GM18907 (cell line): ENCODE measurements around the gene C17orf75.
"Not testable (repeated sequence)": the region's sequence is repeated elsewhere in the genome, so short reads cannot be mapped to it uniquely, and the experiment has no call there.

ENCODE experiments used
- ATAC-seq: cut with Tn5 transposase; IDR thresholded peaks from one replicate; pipeline ENCODE4 v1.9.1; 2021; ENCODE audit warnings: mild to moderate bottlenecking, moderate library complexity; ENCODE audit not compliant: unreplicated experiment

The C17orf75 gene

DNA sequence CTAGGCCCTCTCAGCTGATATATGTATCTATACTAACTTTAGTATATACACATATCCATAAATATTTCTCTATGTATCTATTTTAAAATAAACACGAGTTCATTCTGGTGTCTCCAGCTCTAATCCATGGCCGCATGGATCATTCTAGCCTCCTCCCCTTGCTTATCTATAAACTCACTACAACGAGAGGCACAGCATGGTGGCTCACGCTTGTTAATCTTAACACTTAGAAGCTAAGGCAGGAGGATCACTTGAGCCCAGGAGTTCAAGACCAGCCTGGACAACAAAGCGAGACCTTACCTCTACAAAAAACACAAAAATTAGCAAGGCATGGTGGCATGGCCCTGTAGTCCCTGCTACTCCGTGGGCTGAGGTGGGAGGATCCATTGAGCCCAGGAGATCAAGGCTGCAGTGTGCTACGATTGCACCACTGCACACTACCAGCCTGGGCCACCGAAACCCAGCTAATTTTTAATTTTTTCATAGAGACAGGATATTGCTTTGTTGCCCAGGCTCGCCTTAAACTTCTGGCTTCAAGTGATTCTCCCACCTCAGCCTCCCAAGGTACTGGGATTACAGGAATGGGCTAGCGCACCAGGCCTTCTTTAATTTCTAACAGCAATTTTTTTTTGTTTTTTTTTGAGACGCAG is 4.1 kb upstream of the C17orf75 start:
- no peak for ATAC-seq

DNA sequence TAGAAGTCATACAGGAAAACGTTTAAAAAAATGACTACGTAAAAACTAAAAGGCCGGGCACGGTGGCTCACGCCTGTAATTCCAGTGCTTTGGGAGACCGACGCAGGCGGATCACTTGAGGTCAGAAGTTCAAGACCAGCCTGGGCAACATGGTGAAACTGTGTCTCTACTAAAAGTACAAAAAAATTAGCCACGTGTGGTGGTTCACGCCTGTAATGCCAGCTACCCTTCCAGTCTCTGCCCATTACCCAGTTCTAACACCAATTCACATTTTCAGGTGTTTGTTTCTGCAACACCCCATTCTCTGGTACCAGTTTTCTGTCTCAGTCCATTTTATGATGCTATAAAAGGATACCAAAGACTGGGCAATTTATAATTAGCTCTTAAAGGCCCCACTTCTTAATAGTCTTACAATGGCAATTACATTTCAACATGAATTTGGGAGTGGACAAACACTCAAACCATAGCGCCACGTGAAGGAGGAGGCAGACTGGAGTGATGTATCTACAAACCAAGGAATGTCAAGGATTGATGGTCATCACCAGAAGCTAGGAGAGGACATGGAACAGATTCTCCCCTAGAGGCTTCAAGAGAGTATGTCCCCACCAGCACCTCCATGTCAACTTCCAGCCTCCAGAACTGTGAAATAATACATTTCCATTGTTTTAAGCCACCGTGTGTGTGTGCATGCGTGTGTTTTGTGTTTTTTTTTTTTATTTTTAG is 791 bp upstream of the C17orf75 start:
- no peak for ATAC-seq

DNA sequence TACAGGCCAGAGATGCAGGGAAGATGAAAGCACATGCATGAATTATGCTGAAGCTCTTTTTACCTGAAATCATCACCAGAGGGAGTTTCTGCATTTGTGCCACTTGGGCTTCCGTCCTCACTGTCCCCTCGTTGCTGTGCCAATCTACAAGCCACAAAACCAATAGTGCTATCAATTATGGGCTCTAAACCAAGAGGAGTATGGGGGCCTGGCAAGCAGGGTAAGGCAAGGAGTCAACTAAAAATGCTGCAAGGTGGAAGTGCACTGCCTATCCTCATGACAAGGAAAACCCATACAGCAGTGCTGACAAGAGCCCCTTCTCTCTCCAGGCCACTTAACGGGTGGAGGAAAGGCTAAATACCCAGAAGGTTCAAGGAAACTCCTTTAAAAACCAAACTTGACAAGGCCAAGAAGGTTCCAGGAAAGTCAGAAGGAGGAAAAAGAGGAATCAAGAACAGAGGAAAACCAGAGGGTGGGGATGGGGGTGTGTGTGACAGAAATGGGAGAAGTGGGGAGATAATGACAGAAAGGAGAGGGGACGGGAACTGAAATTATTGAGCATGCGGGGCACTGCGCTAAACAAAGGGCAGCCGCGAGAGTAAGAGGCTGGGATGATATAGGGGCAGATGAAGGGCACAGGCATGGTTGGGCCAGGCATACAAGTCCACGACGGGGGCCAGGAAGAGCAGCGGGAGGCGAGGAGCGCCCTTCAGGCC is 674 bp downstream of the C17orf75 start:
- ATAC-seq = peak; percentile 18

DNA sequence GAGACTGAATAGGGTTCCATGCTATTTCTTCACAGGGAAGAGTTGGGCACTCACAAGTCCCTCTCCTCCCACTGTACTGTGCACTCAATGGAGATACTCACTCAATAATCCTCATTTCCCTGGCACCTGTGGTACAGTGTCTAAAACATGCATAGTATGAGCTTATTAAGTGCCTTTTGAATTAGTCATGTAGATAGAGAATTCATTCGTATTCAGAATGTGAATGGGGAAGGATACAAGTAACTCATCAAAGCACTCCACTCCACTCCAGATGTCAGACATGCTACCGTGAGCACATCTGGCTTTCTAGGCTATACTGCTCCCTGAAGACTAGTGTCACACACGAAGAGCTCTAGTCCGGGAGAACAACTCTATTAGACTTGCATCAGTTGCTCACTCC is 6.3 kb downstream of the C17orf75 start:
- ATAC-seq = no peak

DNA sequence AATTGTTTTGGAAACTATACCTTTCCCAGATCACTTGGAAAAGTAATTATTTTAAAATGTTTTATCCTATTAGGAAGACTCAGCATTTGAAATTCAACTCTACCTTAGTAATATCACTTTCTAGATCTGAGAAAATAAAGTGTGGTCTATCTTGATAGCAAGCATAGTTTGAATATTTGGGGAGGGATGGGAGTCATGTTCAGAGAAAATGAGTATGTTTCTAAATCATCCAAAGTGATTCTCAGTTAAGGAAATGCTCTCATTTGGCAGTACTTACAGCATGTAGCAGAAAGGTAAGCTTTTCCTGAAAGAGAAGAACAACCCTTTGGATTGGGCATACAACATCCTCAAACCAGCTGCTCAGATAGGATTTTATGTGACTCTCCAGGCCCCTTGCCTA is 6.9 kb downstream of the C17orf75 start:
- no peak for ATAC-seq

DNA sequence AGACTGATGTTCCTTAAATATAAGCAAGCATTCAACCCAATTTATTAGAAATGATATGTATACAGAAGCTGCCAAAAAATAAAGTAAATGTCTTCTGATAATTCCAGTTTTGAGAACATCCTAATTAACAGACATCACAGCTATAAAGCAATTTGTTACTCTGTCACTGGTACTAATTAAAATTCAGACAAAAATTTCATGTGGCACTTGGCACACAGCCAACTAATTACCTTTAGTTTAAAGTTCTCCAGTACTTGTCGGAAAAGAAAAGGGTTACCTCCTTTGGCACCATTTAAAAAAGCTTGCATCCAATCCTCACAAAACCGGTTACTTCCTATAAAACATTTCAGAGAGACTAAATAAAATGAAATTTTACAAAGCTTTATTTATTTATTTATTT is 8.8 kb downstream of the C17orf75 start:
- no peak for ATAC-seq

DNA sequence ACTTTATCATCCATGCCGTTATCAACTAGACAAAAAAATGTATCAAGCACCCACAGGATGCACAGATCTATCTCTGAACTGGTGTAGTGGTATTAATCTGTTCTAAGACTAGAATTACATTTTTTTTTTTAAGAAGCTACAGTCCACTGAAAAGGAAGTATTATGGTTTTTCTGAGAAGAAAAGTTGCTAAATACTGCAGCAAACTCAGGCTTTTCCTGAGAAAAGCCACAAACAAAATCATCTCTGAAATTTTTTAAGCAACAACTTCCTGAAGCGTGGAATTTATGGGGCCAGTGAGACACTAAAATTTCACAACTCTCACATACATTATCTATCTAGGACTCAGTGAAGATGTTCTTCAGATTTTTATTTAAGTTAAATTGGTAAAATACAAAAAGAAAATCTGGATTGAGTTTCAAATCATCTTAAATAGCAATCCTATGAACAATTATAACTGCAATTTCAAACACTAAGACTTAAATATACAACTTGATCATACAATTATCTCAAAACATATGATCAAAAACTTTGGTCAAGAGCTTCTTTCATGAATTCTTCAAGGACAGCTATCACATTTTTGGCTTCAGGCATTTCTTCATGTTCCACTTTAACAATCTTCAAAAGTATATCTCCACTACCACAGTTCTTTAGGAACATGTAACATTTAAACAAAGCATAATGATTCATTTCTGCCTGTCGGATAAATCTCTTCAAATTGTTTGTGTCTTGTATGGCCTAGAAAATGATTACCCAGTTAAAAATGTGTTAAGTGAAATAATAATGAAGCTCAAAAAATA is 10.5 kb downstream of the C17orf75 start:
- ATAC-seq = no peak

DNA sequence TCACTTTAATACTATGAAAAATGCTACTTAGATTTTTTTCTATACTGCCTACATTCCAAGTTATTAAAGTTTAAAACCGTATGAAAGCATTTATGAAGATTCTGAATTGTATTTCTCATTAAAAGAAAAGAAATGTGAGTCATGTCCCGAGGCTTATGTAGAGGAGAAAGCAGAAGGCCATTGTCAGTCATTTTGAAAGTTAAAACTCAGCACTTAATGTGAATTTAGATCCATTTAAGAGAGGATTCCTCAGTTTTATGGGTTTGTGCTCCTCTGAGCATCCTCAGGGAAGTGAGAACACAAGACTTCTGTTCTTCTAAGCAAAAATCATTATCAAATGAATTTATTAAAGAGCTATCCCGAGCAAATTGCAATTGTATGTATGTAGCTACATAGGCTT is 11.8 kb downstream of the C17orf75 start:
- ATAC-seq = no peak

DNA sequence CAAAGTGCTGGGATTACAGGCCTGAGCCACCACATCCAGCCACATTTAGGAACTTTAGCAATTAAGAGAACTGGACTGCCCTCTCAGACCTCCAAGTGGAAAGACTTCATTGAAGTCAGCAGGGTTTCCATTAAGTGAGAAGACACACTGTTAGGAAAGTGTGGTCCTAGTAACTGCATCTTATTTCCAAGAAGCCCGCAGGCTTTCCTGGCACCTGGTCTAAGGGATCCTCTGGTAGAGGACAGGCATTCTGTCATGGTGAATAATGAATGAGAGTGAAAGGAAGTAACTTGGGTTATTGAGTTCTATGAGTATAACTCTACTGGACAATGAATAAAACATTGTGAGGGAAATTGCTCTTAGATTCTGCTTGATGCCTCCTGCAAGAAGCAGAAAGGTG is 14.1 kb downstream of the C17orf75 start:
- ATAC-seq = no peak

DNA sequence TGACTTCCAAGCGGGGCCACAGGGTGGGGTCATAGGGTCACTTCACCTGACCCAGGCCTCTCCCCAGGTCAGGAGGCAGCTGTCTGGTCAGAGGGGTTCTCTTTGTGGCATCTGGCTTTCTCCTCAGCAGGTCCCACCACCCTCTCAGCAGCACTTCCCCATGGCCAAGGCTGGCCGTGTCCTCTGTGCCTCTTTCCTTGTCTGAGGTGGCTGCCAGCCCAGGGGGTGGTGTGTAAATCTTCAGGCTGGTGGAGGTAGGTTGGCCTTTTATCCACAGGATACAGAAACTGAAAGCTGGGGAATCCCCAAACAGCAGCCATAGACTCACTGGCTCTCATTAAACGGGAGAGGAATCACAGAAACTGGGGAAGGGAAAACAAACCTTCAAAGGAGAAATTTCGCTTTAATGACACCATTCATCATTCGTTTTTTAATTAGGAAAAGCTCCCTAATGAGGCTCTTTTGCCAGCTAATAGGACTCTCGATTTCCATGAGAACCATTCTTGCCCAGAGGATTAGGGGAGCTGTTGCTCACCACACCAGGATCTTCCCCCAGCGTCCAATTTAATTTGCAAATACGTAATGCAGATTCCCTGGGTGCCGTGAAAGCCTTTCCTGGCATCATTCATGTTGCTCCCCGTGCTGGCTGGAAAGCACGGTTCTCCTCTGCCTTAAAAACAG is 18.0 kb downstream of the C17orf75 start:
- ATAC-seq = no peak

DNA sequence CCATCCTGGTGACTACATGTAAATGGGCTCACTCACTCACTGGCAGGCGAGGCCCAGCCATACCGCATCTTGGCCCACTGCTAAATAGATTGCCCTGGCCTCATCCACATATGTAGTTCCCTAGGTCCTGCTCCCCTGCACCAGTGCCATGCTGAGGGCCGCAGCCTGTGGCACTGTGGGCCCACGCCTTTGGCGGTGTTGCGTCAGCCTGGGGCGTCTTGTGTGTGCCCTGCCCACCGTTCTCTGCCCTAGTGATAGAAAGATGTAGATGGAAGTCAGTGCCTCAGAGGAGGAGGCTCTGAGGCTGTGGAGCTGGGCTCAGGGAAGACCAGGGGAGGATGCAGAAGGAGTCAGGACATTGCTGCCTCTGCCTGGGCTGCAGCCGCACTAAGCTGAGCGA is 18.9 kb downstream of the C17orf75 start:
- no peak for ATAC-seq

DNA sequence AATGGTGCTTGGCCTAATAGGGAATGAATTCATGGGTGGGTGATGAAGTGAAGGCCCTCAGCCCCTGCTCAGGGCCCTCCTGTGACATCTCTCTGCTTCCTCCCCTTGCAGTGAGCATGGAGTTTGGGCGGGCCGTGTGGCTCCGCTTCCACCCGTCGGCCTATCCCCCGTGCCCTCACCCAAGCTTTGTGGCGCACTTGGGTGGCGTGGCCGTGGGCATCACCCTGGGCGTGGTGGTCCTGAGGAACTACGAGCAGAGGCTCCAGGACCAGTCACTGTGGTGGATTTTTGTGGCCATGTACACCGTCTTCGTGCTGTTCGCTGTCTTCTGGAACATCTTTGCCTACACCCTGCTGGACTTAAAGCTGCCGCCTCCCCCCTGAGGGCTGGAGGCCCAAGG is 21.1 kb downstream of the C17orf75 start:
- no peak for ATAC-seq

DNA sequence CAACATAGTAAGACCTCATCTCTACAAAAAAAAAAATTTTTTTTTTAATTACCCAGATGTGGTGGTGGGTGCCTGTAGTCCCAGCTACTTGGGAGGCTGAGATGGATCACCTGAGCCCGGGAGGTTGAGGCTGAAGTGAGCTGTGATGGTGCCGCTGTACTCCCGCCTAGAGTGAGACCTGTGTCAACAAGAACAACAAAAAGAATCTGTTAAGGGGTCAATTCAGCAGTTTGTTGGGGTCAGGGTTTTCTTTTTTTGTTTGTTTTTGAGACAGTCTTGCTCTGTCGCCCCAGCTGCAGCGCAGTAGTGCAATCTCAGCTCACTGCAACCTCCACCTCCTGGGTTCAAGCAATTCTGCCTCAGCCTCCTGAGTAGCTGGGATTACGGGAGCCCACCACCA is 21.9 kb downstream of the C17orf75 start:
- not testable (repeated sequence) for ATAC-seq

DNA sequence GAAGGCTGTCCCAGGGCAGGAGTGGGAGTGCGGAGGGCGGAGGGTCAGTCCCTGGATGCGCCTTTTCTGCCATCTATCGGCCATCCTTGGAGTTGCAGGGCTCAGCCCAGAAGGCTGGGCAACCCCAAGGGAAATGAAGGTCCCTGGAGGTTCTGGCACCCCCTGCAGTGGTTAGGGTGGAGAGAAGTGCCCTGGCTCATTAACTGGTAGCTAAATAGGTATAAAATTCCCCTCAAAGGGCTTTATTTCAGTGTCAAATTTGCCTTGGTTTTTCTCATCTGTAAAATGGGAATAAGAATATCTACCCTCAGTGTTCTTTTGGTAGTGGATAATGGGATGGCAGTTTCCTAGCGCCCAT is 22.4 kb downstream of the C17orf75 start:
- peak; percentile 75 for ATAC-seq

DNA sequence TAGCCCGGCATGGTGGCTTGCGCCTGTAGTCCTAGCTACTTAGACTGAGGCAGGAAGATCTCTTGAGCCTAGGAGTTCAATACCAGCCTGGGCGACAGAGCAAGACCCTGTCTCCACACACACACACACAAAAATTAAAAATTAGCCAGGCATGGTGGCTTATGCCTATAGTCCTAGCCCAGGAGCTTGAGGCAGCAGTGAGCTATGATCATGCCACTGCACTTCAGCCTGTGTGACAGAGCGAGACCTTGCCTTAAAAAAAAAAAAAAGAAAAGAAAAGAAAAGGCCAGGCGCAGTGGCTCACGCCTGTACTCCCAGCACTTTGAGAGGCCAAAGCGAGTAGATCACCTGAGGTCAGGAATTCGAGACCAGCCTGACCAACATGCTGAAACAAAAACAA is 23.9 kb downstream of the C17orf75 start:
- ATAC-seq = no peak

DNA sequence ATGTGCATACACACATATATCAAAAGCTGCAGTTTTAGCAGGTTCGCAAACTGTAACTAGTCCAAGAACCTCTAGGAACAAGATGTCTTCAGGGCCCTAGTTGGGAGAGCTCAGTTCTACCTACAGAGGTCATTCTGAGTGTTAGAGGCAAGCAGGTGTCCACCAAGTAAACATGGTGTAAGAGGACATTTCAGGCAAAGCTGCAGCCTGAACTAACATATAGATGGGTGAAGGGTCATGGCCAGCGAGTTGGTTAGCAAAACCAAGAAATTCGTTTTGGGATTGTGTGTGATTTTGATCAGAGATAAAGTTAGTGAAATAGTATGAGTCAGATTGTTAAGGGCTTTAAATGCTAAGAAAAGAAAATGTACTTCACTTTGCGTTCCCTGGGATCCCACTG is 24.6 kb downstream of the C17orf75 start:
- ATAC-seq = no peak

DNA sequence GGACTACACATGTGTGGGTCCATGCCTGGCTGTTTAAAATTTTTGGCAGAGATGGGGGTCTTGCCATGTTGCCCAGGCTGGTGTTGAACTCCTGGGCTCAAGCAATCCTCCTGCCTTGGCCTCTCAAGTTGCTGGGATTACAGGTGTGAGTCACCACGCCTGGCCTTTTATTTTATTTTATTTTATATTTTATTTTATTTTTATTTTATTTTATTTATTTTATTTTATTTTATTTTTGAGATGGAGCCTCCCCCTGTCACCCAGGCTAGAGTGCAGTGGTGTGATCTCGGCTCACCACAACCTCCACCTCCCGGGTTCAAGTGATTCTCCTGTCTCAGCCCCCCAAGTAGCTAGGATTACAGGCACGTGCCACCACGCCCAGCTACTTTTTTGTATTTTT is 25.3 kb downstream of the C17orf75 start:
- not testable (repeated sequence) for ATAC-seq

DNA sequence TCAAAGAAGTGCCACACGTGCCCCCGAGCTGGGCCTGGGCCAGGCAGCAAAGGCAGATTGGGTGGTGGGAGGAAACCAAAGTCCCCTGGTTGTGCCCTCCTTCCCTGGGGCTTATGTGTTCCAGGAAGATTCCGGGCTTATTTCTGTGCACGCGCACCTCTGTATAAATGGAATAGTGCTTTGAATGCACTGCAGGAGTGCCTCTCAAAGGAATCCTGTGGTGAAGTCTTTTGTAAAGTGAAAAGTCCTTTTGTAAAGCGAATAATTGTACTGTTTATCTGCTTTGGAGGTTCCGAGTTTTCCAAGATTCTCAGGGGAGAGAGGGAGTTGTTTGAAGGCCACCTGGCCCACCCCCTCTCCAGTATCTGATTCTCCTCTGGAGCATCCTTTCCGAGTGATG is 26.8 kb downstream of the C17orf75 start:
- no peak for ATAC-seq

DNA sequence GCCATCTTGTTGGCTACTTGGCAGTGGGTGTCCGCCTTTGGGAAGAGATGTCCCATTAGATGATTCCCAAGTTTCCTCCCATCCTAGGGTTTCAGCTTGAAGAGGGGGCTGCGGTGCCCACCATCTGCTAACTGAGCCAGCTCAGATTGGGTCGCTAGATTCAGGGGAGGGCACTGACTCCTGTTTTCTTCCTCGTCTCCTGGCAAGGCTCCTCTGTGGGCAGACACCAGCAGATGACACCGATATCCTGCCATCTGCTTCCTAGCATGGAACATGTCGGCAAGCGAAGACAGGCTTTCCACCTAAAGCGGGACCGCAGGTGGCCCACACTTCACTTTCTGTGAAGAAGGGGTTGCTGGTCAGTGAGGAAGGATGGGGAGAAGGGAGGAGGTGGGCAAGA is 27.3 kb downstream of the C17orf75 start:
- ATAC-seq = no peak

DNA sequence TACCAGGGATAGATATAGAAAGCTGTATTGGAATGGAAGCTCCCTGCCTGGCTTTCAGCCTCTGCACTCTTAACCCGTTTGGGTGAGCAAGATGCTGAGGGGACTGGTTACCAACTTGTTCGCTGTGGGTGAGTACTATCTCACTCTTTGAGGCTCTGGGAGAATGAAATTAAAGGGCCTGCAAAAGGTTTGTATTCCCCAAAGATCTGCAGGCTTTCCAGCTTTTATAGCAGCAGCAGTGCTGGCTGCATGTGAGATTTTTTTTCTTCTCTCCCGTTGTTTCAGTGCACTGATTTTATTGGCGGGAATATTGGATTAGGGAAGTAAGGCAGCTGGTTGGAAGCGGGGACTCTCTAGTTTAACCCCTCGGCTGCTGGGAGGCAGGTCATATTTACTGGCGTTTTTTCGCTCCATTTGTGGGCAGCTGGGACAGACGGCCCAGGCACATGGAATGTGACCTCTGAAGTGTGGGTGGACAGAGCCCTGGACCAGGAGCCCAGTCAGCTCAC is 30.9 kb downstream of the C17orf75 start:
- no peak for ATAC-seq

DNA sequence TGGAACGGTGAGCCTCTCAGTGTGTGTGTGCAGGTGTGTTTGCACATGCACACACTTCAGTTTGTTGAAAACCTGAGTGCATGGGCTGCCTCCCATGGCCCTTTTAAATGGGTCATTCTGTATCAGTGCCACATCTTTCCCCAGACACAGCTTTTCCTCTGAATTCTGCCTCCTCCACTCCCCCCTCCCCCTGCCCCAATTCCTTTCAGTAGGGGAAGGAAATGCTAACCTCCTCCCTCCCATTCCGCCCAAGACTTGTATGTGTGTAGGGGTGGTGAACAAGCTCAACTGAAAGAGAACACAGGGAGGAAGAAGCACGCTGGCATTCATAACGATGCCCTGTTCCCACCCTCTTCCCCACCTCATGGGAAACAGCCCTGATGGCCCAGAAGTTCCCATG is 34.3 kb downstream of the C17orf75 start:
- no peak for ATAC-seq
